Retinal pigment epithelial cell (primary cell): ENCODE measurements around the gene HACL1.

Experiments used
- DNase-seq: peaks from one replicate; pipeline ENCODE4 v3.0.0-alpha.2; 2010; ENCODE audit warnings: low read depth
- H3K4me3 ChIP-seq: 2 replicates; pipeline ENCODE4 v1.5.1; 2011; ENCODE audit warnings: mild to moderate bottlenecking, low read length, control low read depth, moderate library complexity
- CTCF ChIP-seq: conservative IDR thresholded peaks from 2 replicates; pipeline ENCODE4 v1.5.1; 2011; ENCODE audit warnings: low read depth, low read length, control low read depth, inconsistent platforms

Gene HACL1

DNA sequence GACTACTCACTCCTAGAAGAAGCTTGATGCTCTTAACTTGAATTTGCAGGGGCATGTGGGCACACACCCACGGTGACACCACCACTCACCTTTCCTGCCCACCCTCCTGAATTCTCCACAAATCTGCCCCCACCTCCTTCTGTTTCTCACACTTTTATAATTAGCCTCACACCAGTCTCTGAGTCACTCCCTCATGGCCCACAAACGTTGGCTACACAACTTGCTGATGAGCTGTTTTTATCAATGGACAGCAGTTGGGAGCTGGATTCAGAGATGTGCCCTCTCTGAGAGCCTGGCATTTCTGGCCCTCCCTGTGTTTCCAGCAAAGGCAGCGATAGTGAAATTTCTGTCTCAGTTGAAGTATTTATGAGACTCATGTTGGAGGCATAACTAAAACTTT lies 81.2 kb downstream of the HACL1 start:
- H3K4me3 ChIP-seq = no peak overlapping the region
- DNase-seq = peak; percentile 39
- TF ChIP-seq CTCF = no peak

DNA sequence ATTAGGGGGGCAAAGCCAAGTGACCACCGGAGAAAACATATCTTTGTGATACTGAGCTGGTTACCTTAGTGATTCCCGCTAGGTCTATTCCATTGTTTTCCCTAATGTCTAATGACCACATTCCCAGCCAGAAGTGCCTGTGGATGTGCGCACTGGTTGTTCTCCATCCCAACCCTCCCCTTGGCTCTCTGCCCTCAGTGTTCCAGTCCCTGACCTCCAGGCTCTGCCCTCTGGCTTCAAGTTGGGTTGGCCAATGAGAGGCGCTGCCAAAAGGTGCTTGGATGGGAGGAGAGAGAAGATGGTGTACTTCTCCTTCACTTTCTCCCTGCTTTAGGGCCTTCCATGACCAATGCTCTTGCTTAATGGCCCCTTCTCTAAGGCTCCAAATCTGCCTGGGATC lies 82.3 kb downstream of the HACL1 start:
- TF ChIP-seq CTCF = no peak
- no peak for DNase-seq
- no peak overlapping the region for H3K4me3 ChIP-seq

- no peak for TF ChIP-seq CTCF
- no peak overlapping the region for H3K4me3 ChIP-seq
- no peak for DNase-seq
Observed at GRCh38 chr3:15514663-15515340, 86.6 kb downstream of the HACL1 start.

DNA sequence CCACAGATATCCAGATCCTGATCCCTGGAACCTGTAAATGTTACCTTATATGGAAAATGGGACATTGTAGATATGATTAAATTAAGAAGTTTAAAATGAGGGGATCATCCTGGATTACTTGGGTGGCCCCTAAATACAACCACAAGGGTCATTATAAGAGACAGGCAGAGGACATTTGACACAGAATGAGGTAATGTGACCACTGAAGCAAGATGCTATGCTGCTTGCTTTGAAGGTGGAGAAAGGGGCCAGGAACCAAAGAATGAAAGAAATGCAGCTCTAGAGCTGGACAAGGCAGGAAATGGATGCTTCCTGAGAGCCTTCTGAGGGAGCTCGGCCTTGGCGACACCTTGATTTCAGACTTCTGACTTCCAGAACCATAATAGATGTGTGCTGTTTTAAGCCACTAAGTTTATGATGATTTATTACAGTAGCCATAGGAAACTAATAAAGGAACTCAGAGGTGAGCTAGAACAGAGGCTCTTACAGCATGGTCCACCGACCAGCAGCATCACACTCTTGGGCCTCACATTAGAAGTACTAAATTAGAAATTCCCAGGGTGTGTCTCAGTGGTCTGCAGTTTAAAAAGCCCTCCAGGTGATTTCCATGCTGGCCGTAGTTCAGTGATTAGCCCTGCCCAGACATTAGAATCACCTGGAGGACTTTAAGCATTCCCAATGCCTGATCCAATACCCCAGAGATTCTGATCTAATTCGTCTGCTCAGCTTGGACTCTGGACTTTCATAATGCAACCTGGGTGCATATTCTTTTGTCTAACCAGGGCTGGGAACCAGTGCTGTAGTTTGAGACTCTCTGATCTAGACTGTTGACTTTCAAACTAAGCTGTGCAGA lies 87.3 kb downstream of the HACL1 start:
- no peak overlapping the region for H3K4me3 ChIP-seq
- peak; percentile 15 for DNase-seq
- no peak for TF ChIP-seq CTCF

DNA sequence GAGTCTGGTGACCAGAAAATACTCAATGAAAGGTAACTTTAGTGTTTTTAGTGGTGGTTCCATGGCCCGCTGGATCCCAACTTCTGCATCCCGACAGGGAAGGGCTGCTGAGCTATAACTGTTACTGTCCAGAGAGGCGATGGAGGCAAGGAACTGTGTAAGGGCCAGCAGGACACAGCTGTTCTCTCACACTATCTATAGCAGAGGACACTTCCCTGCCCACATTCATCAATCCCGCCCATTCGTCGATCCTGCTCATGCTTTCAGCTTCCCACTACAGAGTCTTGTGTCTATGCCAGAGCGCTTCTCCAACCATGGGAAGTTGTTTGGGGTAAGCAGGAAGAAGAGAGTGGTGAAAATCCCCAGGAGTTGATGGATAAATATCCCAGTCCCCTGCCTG lies 88.3 kb downstream of the HACL1 start:
- no peak for TF ChIP-seq CTCF
- H3K4me3 ChIP-seq = no peak overlapping the region
- no peak for DNase-seq

DNA sequence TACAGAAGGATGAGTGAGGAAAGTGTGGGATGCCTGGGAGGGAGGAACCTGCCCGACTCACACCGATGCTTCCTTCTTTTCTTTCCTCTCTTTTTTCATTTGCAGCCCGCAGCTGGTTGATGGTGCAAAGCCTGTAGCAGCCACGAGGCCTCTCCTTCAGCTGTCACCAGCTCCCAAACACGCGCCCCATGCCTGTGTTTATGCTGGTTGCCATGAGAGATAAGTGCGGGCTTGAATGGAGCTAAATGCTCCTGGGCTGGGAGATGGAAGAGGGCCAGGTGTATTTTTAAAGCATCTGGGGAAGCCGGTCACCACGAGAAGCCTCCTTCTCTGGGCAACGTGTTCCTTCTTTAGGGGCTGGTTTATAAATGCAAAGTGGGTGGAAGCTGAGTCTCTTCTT lies 89.2 kb downstream of the HACL1 start:
- peak; percentile 72 for DNase-seq
- no peak overlapping the region for H3K4me3 ChIP-seq
- no peak for TF ChIP-seq CTCF

GRCh38 chr3:15511156-15511555 lies 90.2 kb downstream of the HACL1 start:
- H3K4me3 ChIP-seq = no peak overlapping the region
- no peak for TF ChIP-seq CTCF
- DNase-seq = no peak
